Caco-2 (cell line): Measurements from ENCODE around the gene HPCA. TPM values are rescaled to one million over a fixed set of nuclear protein-coding genes. Genes with fewer than 3 reads are reported as not detected.
A peak's percentile ranks its signal among the peaks of the same experiment; 100 is the strongest.

Experiments used
- BruUV-seq: library from RNA; stranded (reverse); fragments of 400-500 nt; replicated peaks from 2 replicates; lab custom pipeline; 2021; lab: Mats Ljungman, UMichigan
- CTCF ChIA-PET: fragments of 300-600 bp; sonication (Branson Sonifier 250); formaldehyde crosslinking; loops from one replicate; lab custom pipeline; 2022; ENCODE audit warnings: antibody characterized with exemption; lab: Charles Lee
- POLR2A ChIA-PET: fragments of 300-600 bp; sonication (Branson Sonifier 250); formaldehyde crosslinking; loops from one replicate; lab custom pipeline; 2022; ENCODE audit warnings: antibody characterized with exemption; lab: Charles Lee
- DNase-seq, 2 experiments: peaks; one replicate each; pipeline versions ENCODE4 v3.0.0 to v3.0.0-alpha.2; 2020 to 2022
- H3K27me3 ChIP-seq: replicated peaks from 2 replicates; pipeline ENCODE4 v1.6.0; 2011; ENCODE audit warnings: low read length; ENCODE audit not compliant: control insufficient read depth, insufficient read depth
- H3K36me3 ChIP-seq: 2 replicates; pipeline ENCODE4 v1.5.1; 2011; ENCODE audit warnings: low read length; ENCODE audit not compliant: control insufficient read depth, insufficient read depth
- H3K4me1 ChIP-seq: fragments of 250-450 bp; sonication (Bioruptor Pico); 2 replicates; pipeline ENCODE4 v1.5.1; 2020; ENCODE audit warnings: mild to moderate bottlenecking
- H3K4me3 ChIP-seq: 2 replicates; pipeline ENCODE4 v1.5.1; 2011; ENCODE audit warnings: low read depth, mild to moderate bottlenecking, control low read depth, low read length
- H3K9me3 ChIP-seq: fragments of 250-450 bp; sonication (Bioruptor Pico); 2 replicates; pipeline ENCODE4 v1.5.1; 2020; ENCODE audit warnings: mild to moderate bottlenecking, moderate library complexity
- H3K27ac Mint-ChIP-seq: one replicate; pipeline ENCODE4 v1.8.0; 2022; ENCODE audit warnings: mixed read lengths; ENCODE audit not compliant: unreplicated experiment
- H3K27me3 Mint-ChIP-seq: one replicate; pipeline ENCODE4 v1.8.0; 2022; ENCODE audit warnings: mixed read lengths; ENCODE audit not compliant: insufficient read depth, unreplicated experiment
- H3K36me3 Mint-ChIP-seq: one replicate; pipeline ENCODE4 v1.8.0; 2022; ENCODE audit warnings: mild to moderate bottlenecking, mixed read lengths; ENCODE audit not compliant: insufficient read depth, unreplicated experiment
- H3K4me1 Mint-ChIP-seq: one replicate; pipeline ENCODE4 v1.8.0; 2022; ENCODE audit warnings: low read depth, mixed read lengths; ENCODE audit not compliant: unreplicated experiment
- H3K4me3 Mint-ChIP-seq: one replicate; pipeline ENCODE4 v1.8.0; 2022; ENCODE audit warnings: mild to moderate bottlenecking, moderate library complexity, mixed read lengths; ENCODE audit not compliant: unreplicated experiment
- H3K9me3 Mint-ChIP-seq: one replicate; pipeline ENCODE4 v1.8.0; 2022; ENCODE audit warnings: mixed read lengths; ENCODE audit not compliant: unreplicated experiment
- CTCF ChIP-seq, 2 experiments: fragments of 200-600 bp in 1 of 2; IDR thresholded peaks; 1 replicate in 1 of 2; 2 replicates in 1 of 2; pipeline versions ENCODE4 v1.5.1 to v1.8.0; 2011 to 2022; ENCODE audit warnings: antibody characterized with exemption in 1 of 2, control low read depth in 1 of 2, inconsistent platforms in 1 of 2, low read depth in 1 of 2, low read length in 1 of 2, mild to moderate bottlenecking in 1 of 2, moderate library complexity in 1 of 2; ENCODE audit not compliant: insufficient read depth in 1 of 2, severe bottlenecking in 1 of 2, unreplicated experiment in 1 of 2
- intact Hi-C: fragments of 100-400 bp; cut with micrococcal nuclease; formaldehyde crosslinking; loops from one replicate; pipeline ENCODE4 v1.10.0; 2022; ENCODE audit not compliant: unreplicated experiment
- total RNA-seq: library from RNA; stranded (reverse); gene quantifications from 2 replicates; pipeline ENCODE4 v1.2.3, GENCODE V29; 2022

HPCA gene
- total RNA-seq, 1 experiment from 2014 or later = not detected

- TF ChIP-seq CTCF (IDR thresholded peaks at IDR 0.05; ENCODE audit: insufficient read depth in 1 of 2, low read depth in 1 of 2, low read length in 1 of 2, severe bottlenecking in 1 of 2, unreplicated experiment in 1 of 2) = no peak
- no peaks in the 10 kb centered on the region for H3K9me3 Mint-ChIP-seq
- no peaks in the 10 kb centered on the region for H3K9me3 ChIP-seq
- ChIA-PET CTCF (no interaction called here), POLR2A (no interaction called here)
- H3K36me3 ChIP-seq = no peaks in the 10 kb centered on the region
- H3K4me1 Mint-ChIP-seq = peaks cover 24% of the 10 kb centered on the region
- peaks cover 24% of the 10 kb centered on the region for H3K4me1 ChIP-seq
- H3K27ac Mint-ChIP-seq = peak overlapping the region; percentile 64
- intact Hi-C loops = loop anchor here (10.0 kb wide), 1 partner anchor 148 kb away; the partner anchor contains the start of gene AZIN2
- no peaks in the 10 kb centered on the region for H3K27me3 ChIP-seq
- DNase-seq = no peak
- no peak overlapping the region for H3K4me3 Mint-ChIP-seq
- BruUV-seq = no TSS peak
- H3K4me3 ChIP-seq = no peak overlapping the region
- peaks cover 44% of the 10 kb centered on the region for H3K36me3 Mint-ChIP-seq
- H3K27me3 Mint-ChIP-seq = no peaks in the 10 kb centered on the region
These were observed 50.8 kb downstream of the HPCA start for GRCh38 chr1:32937061-32937460.

DNA sequence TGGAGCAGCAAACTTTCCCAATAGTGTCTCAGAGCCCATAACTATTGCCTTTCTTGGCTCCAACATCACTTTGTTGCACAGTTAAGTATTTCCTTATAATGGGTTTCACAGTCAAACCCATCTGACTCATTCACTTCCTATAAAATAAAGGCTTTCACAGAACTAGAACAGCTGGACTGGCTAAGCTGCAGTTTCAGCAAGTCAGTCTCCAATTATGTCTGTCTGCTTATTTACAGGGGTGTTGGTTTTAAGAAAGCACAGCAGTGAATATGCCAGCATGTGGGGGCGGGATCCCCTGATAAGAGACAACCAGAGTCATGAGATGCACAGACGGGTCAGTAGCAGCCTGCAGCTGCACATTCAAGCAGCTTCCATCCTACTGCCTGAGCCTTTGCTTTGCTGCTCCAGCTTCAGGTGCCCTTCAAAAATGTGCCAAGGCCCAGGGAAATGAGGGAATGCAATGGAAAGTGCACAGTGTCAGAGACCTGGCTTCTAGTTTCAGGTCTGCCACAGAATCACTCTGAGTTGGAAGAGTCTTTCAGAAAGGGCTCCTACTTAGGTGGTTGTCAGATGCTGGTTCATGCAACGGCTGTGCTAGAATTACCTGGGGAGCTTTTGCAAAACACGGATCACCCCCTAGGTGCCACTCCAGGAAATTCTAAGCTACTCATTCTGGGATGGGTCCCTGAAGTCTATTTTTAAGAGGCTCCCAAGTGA lies 53.5 kb downstream of the HPCA start:
- intact Hi-C loops = loop anchor here (10.0 kb wide), 1 partner anchor 145 kb away; the partner anchor contains the start of gene AZIN2
- CTCF ChIA-PET = no interaction called here
- no TSS peak for BruUV-seq
- DNase-seq = no peak
- no peaks in the 10 kb centered on the region for H3K9me3 Mint-ChIP-seq
- H3K36me3 ChIP-seq = no peaks in the 10 kb centered on the region
- TF ChIP-seq CTCF (IDR thresholded peaks at IDR 0.05; ENCODE audit: insufficient read depth in 1 of 2, low read depth in 1 of 2, low read length in 1 of 2, severe bottlenecking in 1 of 2, unreplicated experiment in 1 of 2) = no peak
- H3K27me3 Mint-ChIP-seq = no peaks in the 10 kb centered on the region
- H3K36me3 Mint-ChIP-seq = peaks cover 62% of the 10 kb centered on the region
- H3K4me1 ChIP-seq = peaks cover 9% of the 10 kb centered on the region; the same call in 1 of the 2 replicates
- no peaks in the 10 kb centered on the region for H3K9me3 ChIP-seq
- no peak overlapping the region for H3K4me3 ChIP-seq
- H3K4me1 Mint-ChIP-seq = peaks cover 11% of the 10 kb centered on the region
- H3K4me3 Mint-ChIP-seq = no peak overlapping the region
- no peaks in the 10 kb centered on the region for H3K27me3 ChIP-seq
- no peak overlapping the region for H3K27ac Mint-ChIP-seq
- POLR2A ChIA-PET = no interaction called here

DNA sequence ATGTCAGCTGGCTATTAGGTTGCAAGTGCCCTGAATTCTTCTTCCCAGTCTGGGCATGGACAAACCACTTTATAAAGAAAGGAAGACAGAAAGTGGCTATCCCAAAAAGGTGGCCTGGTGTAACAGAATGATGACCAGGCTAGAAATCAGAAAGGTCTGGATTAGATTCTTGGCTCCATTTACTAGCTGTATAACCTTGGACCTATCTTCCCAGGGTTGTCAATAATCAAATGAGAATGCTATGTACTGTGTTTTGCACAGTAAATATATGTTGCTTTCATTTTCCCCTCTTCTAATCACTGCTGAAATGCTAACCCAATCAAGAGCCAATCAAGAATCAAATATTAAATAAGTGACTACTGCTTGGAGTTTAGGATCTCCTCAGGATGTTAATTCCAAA lies 57.9 kb downstream of the HPCA start:
- Mint-ChIP-seq H3K27me3 (no peaks in the 10 kb centered on the region), H3K4me3 (no peak overlapping the region), H3K27ac (no peak overlapping the region), H3K36me3 (peaks cover 42% of the 10 kb centered on the region), H3K4me1 (peaks cover 8% of the 10 kb centered on the region), H3K9me3 (no peaks in the 10 kb centered on the region)
- BruUV-seq = no TSS peak
- DNase-seq = no peak
- CTCF ChIA-PET = no interaction called here
- Histone ChIP-seq H3K4me1 (peaks cover 30% of the 10 kb centered on the region), H3K27me3 (no peaks in the 10 kb centered on the region), H3K36me3 (no peaks in the 10 kb centered on the region), H3K9me3 (no peaks in the 10 kb centered on the region; the same call in 1 of the 2 replicates), H3K4me3 (no peak overlapping the region)
- POLR2A ChIA-PET = no interaction called here
- intact Hi-C loops = no loop called here
- TF ChIP-seq CTCF (IDR thresholded peaks at IDR 0.05; ENCODE audit: insufficient read depth in 1 of 2, low read depth in 1 of 2, low read length in 1 of 2, severe bottlenecking in 1 of 2, unreplicated experiment in 1 of 2) = no peak

Other genes with a start within 250 kb of the HPCA start
- gene ZBTB8OS, start 235.9 kb upstream of the HPCA start, total RNA-seq = 50.5 and 52.5 TPM in 2 replicates
- 175 and 179 TPM in 2 replicates for gene RBBP4, start 235.3 kb upstream of the HPCA start, total RNA-seq
- gene SYNC, start 183.7 kb upstream of the HPCA start, total RNA-seq = 0.20 TPM in 1 of 2 replicates, not detected in the other
- 177 and 184 TPM in 2 replicates for gene YARS1, start 69.1 kb upstream of the HPCA start, total RNA-seq
- 23.8 and 32.8 TPM in 2 replicates for gene S100PBP, start 68.8 kb upstream of the HPCA start, total RNA-seq
- 0.67 and 1.1 TPM in 2 replicates for gene FNDC5, start 15.6 kb upstream of the HPCA start, total RNA-seq
- 48.1 and 50.1 TPM in 2 replicates for gene TMEM54, start 14.9 kb downstream of the HPCA start, total RNA-seq
- gene RNF19B, start 78.3 kb downstream of the HPCA start, total RNA-seq = 13.9 and 14.5 TPM in 2 replicates
- gene AK2, start 150.4 kb downstream of the HPCA start, total RNA-seq = 127 and 139 TPM in 2 replicates
- 1.5 and 2.3 TPM in 2 replicates for gene AZIN2, start 194.7 kb downstream of the HPCA start, total RNA-seq